Lower lobe of right lung (tissue), 2 donors: ENCODE results near the gene HBS1L. TPM values are rescaled to one million over a fixed set of nuclear protein-coding genes. Genes with fewer than 3 reads are reported as not detected.

Experiments
- ATAC-seq, 2 donors: fragments of 200-7000 bp; cut with Tn5 transposase; one replicate each; pipeline ENCODE4 v1.9.1; 2020 to 2022; ENCODE audit warnings: mild to moderate bottlenecking in 2 of 2, moderate library complexity in 2 of 2
- DNase-seq: peaks from one replicate; pipeline ENCODE4 v3.0.0-alpha.2; 2020
- H3K27ac ChIP-seq: fragments of 200-600 bp; one replicate; pipeline ENCODE4 v1.8.0; 2022
- H3K27me3 ChIP-seq: fragments of 200-600 bp; one replicate; pipeline ENCODE4 v1.8.0; 2022; ENCODE audit warnings: low read depth
- H3K36me3 ChIP-seq: fragments of 200-600 bp; one replicate; pipeline ENCODE4 v1.8.0; 2022; ENCODE audit warnings: mild to moderate bottlenecking
- H3K4me1 ChIP-seq: fragments of 200-600 bp; one replicate; pipeline ENCODE4 v1.8.0; 2022
- H3K4me3 ChIP-seq: fragments of 200-600 bp; one replicate; pipeline ENCODE4 v1.8.0; 2022; ENCODE audit warnings: mild to moderate bottlenecking
- H3K9me3 ChIP-seq: fragments of 200-600 bp; one replicate; pipeline ENCODE4 v1.8.0; 2022
- CTCF ChIP-seq: fragments of 200-600 bp; IDR thresholded peaks from one replicate; pipeline ENCODE4 v1.8.0; 2022; ENCODE audit warnings: antibody characterized with exemption, mild to moderate bottlenecking
- intact Hi-C: fragments of 100-400 bp; cut with DNase I; formaldehyde crosslinking; loops from one replicate; pipeline ENCODE4 v1.11.0; 2022
- total RNA-seq: library from RNA; stranded (reverse); fragmentation: NEBNext Ultra II Directional; extraction: Animal tissue kit (Norgen Biotek cat#: 25700); gene quantifications from one replicate; pipeline ENCODE4 v1.2.1, GENCODE V29; 2021
- donor health status: DM: no; HTN: yes; CAD: no; lungs with severe emphysema.

HBS1L gene
- total RNA-seq, 1 donor from 2014 or later, result 51.3 TPM

DNA sequence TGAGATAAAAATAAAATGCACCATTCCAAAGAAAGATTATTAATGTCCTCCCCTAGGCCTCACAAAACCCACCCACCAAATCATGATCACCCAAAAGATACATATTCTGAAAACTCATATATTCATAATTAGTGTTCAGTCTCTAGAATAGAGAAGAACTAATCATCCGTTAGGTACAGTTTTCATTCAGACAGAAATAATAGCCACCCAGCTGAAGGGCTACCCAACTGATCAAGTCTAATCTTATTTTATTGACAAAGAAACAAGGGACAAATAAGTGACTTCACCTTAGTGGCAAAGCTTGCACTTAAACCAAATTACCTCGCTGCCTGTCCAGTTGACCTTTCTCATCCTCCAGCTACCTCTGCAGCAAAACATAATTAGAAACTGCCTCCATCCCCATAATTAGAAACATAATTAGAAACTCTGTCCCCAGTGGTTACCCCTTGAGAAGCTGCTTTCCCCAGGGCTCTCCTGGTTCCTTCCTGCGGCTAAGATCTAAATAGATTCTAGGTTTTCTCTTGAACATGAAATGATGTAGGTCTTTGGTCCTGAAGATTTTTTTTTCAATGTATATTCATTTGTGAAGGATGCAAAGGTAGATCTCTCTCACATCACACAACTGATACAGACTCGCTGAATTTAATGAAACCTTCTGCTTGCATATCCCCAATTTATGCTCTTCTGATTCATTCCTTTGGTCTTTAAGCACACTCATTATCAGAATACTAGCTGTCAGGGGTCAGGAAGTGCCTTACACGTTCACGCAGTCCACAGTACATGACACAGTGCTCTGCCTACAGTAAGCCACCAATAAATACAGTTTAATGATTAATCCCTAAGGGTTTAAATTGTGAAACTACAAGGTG, 46.3 kb downstream of the HBS1L start:
- no peak overlapping the region for H3K4me3 ChIP-seq
- no peak overlapping the region for H3K27ac ChIP-seq
- ATAC-seq, result no peak
- H3K27me3 ChIP-seq, result no peaks in the 10 kb centered on the region
- no peaks in the 10 kb centered on the region for H3K9me3 ChIP-seq
- DNase-seq, result no peak
- no peaks in the 10 kb centered on the region for H3K4me1 ChIP-seq
- H3K36me3 ChIP-seq, result no peaks in the 10 kb centered on the region
- no peak for TF ChIP-seq CTCF
- intact Hi-C loops, result no loop called here

GRCh38 chr6:135006386-135006914, 48.2 kb downstream of the HBS1L start:
- DNase-seq, result no peak
- Histone ChIP-seq H3K9me3 (no peaks in the 10 kb centered on the region), H3K4me1 (no peaks in the 10 kb centered on the region), H3K4me3 (no peak overlapping the region), H3K36me3 (no peaks in the 10 kb centered on the region), H3K27ac (no peak overlapping the region), H3K27me3 (no peaks in the 10 kb centered on the region)
- TF ChIP-seq CTCF, result no peak
- ATAC-seq, result no peak
- intact Hi-C loops, result no loop called here

- peak in 1 of 2 donors; percentile 45 for ATAC-seq
- Histone ChIP-seq H3K27ac (no peak overlapping the region), H3K9me3 (no peaks in the 10 kb centered on the region), H3K36me3 (peaks cover 4% of the 10 kb centered on the region), H3K4me1 (no peaks in the 10 kb centered on the region), H3K27me3 (no peaks in the 10 kb centered on the region), H3K4me3 (no peak overlapping the region)
- no peak for TF ChIP-seq CTCF
- no peak for DNase-seq
- intact Hi-C loops, result no loop called here
These were observed 50.2 kb downstream of the HBS1L start for GRCh38 chr6:135004399-135004798.

DNA sequence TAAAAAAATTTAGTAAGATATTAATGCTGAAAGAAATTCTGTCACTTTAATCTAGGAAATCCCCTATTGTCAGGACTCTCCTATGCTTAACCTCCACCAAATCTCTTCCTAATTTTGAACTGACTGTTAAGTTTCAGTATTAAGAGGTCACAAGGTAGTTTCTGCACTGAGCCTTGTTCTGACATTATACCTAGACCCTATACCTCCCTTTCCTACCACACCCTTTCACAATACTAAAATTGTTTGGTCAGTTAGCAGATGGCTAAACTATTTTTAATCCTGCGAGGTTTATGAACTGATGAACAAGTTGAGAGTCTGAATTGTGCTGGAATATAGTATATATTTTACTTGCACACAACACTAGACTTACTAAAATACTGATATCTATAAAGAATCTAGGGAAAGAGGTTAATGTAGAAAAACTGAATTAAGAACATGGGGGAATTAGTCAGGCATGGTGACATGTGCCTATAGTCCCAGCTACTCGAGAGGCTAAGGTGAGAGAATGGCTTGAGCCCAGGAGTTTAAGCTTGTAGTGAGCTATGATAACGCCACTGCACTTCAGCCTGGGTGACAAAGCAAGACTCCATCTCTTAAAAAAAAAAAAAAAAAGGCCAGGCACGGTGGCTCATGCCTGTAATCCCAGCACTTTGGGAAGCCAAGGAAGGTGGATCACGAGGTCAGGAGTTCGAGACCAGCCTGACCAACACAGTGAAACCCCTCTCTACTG, 51.5 kb downstream of the HBS1L start:
- DNase-seq, result no peak
- no peaks in the 10 kb centered on the region for H3K4me1 ChIP-seq
- H3K27me3 ChIP-seq, result no peaks in the 10 kb centered on the region
- no peaks in the 10 kb centered on the region for H3K9me3 ChIP-seq
- no peak overlapping the region for H3K27ac ChIP-seq
- no peak for ATAC-seq
- intact Hi-C loops, result no loop called here
- peaks cover 4% of the 10 kb centered on the region for H3K36me3 ChIP-seq
- no peak overlapping the region for H3K4me3 ChIP-seq
- TF ChIP-seq CTCF, result no peak

DNA sequence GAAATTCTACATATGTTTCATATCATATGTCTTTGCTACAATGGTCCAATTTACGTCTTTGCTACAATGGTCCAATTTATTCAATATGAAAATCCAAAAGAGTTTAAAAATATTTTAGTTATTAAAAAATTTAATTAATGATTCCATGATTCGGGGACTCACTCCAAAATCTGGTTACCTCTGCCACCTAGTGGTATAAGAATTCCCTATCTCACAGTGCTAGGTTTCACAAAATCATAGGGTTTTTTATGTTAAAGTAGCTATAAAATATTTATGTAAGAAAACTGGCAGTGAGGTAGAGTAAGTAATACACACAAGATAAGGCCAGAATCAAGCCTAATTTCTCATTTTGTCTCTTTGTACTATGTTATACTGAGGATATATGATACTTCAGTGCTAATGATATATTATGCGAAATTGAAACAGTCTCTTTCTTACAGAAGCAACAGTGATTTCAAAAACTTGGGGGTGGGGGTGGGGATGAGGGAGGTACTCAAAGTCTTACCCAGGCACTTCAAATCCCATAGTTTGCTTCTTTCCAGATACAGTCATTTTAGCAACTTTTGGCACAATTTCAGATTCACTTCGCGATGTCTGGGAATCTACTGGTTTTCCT, 52.3 kb downstream of the HBS1L start:
- no peaks in the 10 kb centered on the region for H3K4me1 ChIP-seq
- TF ChIP-seq CTCF, result peak; percentile 56
- no peak overlapping the region for H3K27ac ChIP-seq
- H3K9me3 ChIP-seq, result no peaks in the 10 kb centered on the region
- no peaks in the 10 kb centered on the region for H3K27me3 ChIP-seq
- no peak overlapping the region for H3K4me3 ChIP-seq
- DNase-seq, result no peak
- H3K36me3 ChIP-seq, result peaks cover 8% of the 10 kb centered on the region
- no peak for ATAC-seq
- intact Hi-C loops, result no loop called here
